Kidney capillary endothelial cell (primary cell): ENCODE data around the gene JMJD1C.
"Not testable (repeated sequence)": the region's sequence is repeated elsewhere in the genome, so short reads cannot be mapped to it uniquely, and the experiment has no call there.

Experiments used
- DNase-seq: peaks from one replicate; pipeline ENCODE4 v3.0.0-alpha.2; 2018; ENCODE audit warnings: low spot score

JMJD1C gene, protein sequence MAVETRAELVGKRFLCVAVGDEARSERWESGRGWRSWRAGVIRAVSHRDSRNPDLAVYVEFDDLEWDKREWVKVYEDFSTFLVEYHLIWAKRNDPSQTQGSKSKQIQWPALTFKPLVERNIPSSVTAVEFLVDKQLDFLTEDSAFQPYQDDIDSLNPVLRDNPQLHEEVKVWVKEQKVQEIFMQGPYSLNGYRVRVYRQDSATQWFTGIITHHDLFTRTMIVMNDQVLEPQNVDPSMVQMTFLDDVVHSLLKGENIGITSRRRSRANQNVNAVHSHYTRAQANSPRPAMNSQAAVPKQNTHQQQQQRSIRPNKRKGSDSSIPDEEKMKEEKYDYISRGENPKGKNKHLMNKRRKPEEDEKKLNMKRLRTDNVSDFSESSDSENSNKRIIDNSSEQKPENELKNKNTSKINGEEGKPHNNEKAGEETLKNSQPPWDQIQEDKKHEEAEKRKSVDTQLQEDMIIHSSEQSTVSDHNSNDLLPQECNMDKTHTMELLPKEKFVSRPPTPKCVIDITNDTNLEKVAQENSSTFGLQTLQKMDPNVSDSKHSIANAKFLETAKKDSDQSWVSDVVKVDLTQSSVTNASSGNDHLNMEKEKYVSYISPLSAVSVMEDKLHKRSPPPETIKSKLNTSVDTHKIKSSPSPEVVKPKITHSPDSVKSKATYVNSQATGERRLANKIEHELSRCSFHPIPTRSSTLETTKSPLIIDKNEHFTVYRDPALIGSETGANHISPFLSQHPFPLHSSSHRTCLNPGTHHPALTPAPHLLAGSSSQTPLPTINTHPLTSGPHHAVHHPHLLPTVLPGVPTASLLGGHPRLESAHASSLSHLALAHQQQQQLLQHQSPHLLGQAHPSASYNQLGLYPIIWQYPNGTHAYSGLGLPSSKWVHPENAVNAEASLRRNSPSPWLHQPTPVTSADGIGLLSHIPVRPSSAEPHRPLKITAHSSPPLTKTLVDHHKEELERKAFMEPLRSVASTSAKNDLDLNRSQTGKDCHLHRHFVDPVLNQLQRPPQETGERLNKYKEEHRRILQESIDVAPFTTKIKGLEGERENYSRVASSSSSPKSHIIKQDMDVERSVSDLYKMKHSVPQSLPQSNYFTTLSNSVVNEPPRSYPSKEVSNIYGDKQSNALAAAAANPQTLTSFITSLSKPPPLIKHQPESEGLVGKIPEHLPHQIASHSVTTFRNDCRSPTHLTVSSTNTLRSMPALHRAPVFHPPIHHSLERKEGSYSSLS (N-terminal part only)

DNA sequence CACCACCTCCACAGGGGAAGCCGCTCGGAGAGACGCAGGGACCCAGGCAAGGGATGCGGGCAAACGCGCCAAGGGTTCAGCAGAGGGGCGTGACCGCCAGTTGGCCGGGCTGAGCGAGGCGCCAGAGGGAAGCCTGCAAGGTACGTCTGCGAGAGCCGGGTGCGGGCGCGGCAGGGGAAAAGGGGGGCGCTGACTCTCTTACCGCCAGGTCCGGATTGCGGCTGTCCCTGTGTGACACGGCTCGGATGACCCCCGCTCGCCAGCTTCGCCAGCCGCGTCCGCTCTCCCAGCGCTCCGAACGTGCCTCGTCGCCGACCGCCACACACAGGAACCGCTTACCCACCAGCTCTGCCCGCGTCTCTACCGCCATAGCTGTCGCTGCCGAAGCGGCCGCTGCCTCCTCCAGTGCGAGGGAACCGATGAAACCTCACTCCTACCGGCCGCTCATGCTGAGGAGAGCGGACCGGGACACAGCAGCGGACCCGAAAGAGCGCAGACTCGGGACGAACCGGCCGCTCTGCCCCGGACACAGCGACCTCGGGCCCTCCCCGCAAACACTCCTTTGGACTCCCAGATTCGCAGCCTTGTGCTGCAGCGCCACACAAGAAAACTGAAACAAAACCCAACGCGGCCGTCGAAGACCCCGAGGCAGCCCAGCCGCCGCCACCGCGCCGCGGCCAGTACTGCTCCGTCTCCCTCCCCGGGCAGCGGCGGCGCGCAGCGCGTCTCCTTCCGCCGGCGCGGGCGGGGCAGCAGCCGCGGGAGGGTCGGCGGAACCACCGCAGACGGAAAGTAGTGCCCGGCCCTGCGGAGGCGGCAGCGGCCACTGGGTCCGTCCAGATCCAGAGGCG is at the start of gene JMJD1C:
TSS of gene JMJD1C (minus strand) at position 685 of the 851 bp plus-strand sequence. CDS start at position 370, 315 bp downstream.
- peak; percentile 70 for DNase-seq

DNA sequence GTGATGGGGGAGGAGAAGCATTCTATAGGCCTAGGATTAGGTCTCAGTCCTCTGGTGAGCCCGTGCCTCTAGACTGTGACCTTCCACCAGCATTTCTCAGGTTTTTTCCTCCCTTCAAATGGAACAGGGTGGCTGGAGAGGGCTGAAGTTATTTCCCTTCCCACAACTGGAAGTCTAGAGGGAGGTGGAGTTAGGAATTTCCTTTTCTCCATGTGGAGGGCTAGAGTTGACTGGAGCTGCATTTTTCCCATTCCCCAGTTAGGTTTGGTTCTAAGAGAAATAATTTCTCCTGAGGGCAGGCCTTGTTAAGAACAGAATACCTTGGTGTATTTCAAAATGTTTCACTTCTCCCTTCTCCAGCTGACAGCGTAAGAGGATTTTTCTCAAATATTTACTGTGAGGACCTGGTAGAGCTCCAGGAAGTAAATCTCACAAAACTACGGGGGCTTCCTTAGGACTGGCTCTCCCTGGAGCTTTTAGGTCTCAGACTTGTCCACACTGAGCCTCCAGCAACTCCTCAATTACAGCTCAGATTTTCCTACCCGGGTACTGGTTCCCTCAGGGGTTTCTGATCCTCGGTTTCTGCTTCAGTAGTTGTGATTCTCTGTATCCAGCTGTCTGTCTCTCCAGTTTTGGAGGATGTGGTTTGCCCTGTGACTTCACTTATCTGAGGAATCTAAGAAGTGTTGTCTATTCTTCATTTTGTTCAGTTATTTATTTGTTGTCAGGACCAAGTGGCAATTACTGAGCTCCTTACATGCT is 49.4 kb upstream of the JMJD1C start:
- no peak for DNase-seq

DNA sequence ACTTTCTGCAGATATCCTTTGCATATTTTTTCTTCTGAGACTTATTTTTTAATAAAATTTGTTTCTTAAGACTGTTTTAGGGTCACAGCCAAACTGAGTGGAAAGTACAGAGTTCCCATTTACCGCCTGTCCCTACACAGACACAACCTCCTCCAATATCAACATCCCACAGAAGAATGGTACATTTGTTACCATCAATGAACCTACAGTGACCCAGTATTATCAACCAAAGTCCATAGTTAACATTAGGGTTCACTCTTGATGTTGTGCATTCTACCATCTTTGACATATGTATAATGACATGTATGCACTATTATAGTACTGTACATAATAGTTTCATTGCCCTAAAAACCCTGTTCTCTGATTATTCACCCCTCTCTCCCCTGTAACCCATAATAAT is 40.8 kb upstream of the JMJD1C start:
- DNase-seq = no peak

DNA sequence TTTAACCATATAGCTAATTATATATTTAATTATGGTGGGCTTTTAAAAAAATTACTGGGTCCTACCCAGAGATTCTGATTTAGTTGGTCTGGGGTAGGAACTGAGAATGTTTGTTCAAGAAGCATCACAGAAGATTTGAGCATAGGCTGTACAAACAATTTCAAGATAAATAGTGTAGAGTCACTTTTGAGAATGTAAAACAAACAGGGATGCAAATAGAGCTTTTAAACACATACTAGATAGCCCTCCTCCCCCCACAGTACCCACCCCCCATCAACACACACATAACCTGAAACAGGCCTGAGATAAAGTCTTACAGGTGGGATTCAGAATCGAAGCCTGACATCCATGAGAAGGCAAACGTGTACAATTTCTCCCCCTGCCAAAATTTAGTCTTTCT is 39.8 kb upstream of the JMJD1C start:
- DNase-seq = no peak

DNA sequence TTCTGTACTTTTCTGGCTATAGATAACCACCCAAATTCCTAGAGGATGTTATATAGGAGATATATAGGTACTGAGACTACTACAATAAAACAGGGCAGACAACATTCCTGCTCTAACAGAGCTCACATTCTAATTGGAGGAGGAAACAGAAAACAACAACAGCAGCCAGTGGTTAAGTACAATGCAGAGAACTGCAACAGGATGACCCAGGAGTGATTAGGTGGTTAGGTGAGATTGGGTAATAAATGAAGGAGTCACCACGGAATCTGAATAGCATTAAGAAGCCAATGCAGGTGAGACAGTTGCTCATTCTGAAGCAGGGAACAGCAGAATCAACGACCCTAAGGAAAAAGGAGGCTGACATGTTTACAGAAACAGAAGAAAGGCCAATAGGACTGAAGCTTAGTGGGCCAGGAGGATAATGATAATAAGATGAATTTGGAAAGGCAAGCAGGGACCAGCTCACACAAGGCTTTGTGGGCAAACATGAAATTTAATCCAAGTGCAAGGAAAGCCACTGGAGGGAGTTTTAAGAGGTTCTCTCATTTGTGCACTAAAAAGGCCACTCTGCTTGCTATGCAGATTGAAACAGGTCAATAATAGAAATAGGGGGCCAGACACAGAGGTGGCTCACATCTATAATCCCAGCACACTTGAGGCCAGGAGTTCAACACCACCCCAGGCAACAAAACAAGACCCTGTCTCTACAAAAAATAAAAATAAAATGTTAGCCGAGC is 38.5 kb upstream of the JMJD1C start:
- no peak for DNase-seq

DNA sequence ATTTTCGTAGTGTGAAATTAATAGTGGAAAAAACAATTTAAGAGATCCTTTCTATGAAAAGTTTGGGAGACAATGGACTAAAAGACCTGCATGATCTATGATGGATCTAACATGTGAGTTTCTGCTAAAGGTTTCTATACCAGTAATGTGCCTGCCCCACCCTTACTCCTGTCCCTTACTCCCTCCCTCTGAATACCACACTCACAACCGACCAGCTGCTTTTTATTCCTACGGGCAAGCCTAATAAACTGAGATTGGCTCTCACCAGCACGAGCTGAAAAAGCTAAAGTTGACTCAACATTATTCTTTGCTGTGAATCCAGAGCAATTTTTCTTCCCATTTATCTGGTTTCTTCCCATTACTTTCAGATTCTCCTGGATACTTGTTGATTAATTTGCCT is 37.6 kb upstream of the JMJD1C start:
- DNase-seq = no peak

DNA sequence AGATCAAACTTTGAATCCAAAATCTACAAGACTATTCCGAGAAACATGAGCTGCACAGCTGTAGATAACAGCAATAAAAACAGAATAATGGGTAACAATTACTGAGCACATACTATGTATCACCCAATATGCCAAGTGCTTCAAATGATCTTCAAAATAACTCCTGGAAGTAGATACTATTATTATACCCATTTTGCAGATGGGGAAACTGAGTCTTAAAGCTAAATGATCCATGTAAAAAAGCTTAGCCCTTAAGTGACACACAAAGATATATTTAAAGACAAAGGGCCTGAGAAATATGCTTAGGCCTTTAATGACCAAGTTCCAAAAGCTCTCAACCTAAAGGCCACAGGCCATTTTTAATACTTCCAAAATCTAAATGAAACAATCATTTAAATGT is 37.1 kb upstream of the JMJD1C start:
- DNase-seq = no peak

DNA sequence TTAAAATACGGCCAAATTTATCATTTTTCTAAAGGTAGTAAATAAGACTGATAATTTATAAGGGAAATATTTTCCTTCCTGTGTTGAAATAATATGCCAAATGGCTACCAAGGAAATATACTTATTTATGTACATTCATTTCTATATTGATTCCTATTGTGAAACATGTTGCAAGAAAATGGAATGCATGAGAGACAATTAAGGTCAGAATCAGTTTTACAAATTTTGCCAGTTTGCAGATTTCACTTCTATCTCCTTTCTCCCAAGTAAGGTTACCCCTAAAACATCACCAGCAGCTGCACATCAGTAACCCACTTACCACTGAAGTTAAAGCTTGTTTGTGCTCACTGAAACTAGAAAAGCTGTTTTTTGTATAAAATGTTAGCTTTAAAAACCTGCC is 36.2 kb upstream of the JMJD1C start:
- DNase-seq = no peak

DNA sequence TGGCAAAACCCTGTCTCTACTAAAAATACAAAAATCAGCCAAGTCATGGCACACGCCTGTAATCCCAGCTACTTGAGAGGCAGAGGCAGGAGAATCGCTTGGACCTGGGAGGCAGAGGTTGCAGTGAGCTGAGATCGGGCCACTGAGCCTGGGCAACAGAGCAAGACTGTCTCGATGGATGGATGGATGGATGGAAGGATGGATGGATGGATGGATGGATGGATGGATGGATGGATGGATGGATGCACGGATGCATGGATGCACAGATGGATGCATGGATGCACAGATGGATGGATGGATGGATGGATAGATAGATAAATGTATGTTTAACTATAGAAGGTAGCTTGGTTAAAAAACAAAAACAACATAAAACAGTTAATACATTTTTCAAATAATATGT is 34.8 kb upstream of the JMJD1C start:
- not testable (repeated sequence) for DNase-seq

DNA sequence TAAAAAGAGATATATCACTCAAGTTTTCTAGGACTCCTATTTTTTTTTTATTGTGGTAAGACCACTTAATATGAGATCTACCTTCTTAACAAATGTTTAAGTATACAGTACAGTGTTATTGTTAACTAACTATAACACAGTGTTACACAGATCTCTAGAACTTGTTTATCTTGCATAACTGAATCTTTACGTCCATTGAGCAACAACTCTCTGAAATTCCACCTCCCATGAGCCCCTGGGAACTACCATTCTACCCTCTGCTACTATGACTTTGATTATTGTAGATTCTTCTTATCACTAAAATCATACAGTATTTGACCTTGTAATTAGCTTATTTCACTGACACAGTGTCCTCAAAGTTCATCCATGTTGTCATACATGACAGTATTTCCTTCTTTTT is 32.9 kb upstream of the JMJD1C start:
- DNase-seq = no peak

DNA sequence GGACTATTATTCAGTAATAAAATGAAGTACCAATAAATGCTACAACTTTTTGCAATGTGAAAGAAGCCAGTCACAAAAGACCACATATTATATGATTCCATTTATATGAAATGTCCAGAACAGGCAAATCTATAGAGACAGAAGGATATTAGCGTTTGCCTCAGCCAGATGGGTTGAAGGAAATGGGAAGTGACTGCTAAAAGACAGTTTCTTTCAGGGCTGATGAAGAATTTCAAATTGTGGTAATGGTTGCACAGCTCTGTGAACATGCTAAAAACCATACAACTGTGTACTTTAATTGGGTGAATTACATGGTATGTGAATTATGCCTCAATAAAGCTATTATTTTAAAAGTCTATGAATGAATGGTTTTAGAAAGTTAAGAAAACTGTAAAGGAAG is 31.5 kb upstream of the JMJD1C start:
- no peak for DNase-seq

DNA sequence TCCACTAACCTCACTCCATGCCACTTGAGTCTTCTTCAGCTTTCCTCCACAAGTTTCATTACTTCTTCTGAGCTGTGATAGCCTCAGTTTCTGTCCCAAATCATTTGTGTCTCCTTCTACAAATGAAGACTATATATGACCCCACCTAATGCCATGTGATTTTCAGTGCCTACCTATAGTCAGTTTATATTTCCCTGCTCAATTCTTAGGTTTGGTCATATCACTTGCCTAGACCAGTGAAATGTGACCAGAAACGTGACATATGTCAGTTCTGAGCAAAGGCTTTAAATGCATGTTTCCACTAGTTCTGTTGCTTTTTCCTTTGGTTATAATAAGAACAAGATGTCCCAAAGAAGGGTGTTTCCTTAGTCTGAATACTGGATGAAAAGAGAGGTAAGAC is 30.8 kb upstream of the JMJD1C start:
- DNase-seq = no peak

DNA sequence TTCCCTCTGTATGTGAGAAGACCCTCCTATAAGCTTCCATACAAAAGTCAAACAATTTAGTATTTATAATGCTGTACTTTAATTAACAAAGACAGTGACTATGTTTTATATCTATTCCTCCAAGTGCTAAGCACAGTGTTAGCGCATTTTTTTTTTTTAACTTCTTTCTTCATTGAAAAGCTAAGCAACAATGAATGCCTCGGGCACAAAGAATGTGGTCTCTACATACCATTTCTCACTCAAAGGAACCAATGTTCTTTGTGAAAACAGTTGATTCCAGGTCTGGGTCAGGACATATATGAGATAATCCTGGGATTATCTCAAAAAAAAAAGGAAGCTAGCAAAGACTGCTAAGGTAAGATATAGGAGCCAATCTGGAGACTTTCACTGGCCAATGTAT is 29.2 kb upstream of the JMJD1C start:
- DNase-seq = no peak

DNA sequence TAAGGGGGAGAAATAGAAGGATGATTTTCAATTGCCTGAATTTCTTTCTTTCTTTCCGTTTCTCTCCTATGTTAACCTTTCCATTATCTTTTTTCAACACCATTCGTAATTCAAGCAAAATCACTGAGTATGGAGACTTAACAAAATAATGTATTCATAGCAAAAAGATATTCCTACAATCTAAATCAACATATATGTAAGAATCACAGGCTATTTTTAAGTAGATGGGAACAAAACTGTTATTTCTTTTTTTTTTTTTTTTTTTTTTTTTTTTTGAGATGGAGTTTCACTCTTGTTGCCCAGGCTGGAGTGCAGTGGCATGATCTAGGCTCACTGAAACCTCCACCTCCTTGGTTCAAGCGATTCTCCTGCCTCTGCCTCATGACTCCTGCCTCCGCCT is 27.2 kb upstream of the JMJD1C start:
- no peak for DNase-seq

DNA sequence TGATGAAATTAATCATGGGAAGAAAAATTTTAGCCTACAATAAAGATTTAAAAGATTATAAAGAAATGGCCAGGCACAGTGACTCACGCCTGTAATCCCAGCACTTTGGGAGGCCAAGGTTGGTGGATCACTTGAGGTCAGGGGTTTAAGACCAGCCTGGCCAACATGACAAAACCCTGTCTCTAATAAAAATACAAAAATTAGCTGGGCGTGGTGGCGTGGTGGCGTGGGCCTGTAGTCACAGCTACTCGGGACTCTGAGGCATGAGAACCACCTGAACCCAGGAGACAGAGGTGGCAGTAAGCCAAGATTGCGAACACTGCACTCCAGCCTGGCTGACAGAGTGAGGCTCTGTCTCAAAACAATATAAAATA is 26.5 kb upstream of the JMJD1C start:
- DNase-seq = not testable (repeated sequence)

DNA sequence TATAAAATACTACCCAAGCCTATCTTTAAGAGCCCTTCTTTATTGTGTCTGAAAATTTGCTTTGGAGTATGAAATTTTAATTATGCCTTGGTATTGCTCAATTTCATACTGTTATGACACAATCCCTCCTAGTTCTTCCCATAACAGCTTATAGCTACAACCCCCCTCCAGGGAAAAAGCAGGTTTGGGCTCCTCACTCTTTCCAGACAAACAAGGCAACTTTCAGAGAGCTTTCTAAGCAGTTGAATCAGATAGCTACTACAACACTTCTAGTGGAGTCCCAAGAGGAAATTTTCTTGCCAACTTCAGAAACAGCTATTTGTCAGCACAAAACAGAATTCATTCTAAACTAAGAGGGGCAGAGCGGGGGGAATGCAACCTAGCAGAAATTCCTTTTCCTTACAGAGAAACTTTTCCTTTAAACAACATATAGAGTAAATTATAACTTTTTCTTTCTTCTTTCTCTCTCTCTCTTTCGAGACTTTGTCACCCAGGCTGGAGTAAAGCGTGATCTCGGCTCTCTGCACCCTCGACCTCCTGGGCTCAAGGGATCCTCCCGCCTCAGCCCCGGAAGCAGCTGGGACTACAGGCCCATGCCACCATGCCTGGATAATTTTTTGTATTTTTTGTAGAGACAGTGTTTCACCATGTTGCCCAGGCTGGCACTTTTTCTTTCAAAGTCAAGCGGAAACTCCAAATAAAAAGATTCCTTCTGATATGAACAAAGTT is 26.0 kb upstream of the JMJD1C start:
- DNase-seq = no peak

DNA sequence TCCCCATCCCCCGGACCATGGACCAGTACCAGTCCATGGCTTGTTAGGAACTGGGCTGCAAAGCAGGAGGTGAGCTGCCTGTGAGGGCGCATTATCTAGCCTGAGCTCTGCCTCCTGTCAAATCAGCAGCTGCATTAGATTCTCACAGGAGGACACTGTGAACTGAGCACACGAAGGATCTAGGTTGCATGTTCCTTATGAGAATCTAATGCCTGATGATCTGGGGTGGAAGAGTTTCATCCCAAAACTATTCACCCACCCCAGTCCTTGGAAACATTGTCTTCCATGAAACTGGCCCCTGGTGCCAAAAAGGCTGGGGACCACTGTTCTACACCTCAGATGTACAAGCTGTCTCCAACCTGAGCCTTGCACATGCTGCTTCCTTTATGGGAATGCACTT is 24.1 kb upstream of the JMJD1C start:
- no peak for DNase-seq

DNA sequence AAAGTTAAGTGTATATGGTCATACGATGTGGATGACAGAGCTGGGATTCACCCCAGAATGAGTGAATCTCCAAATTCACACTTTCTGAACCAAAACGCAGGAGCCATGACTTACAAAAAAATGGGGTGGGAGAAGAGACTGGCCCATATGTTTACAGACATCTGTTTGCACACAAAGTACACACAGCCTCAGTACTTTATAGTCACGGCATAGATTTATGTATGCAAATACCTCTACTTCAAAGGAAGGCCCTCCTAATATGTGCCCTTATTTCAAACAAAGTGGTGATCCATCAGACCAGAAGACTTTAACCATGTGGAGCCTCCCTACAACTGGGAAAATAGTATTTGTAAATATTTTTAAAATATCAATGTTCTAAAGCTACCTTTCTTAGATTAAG is 22.2 kb upstream of the JMJD1C start:
- no peak for DNase-seq

DNA sequence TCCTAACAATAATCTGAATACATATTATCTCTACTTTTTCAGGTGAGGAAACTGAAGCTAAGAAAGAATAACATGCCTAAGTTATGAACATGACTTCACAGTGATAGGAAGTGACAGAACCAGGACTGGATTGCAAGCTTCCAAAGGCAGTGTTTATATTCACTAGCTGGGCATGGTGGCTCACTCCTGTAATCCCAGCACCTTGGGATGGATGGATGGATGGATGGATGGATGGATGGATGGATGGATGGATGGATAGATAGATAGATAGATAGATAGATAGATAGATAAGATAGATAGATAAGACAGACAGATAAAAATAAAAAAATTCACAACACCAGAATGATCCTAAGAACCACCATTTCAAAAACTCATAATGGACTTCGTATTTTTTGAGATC is 18.2 kb upstream of the JMJD1C start:
- DNase-seq = no peak
